ENCODE data around the gene EIF4B. TPM values are rescaled to one million over a fixed set of nuclear protein-coding genes. Genes with fewer than 3 reads are reported as not detected.

Gene EIF4B, protein sequence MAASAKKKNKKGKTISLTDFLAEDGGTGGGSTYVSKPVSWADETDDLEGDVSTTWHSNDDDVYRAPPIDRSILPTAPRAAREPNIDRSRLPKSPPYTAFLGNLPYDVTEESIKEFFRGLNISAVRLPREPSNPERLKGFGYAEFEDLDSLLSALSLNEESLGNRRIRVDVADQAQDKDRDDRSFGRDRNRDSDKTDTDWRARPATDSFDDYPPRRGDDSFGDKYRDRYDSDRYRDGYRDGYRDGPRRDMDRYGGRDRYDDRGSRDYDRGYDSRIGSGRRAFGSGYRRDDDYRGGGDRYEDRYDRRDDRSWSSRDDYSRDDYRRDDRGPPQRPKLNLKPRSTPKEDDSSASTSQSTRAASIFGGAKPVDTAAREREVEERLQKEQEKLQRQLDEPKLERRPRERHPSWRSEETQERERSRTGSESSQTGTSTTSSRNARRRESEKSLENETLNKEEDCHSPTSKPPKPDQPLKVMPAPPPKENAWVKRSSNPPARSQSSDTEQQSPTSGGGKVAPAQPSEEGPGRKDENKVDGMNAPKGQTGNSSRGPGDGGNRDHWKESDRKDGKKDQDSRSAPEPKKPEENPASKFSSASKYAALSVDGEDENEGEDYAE
- 801 and 934 TPM in 2 replicates for total RNA-seq

DNA sequence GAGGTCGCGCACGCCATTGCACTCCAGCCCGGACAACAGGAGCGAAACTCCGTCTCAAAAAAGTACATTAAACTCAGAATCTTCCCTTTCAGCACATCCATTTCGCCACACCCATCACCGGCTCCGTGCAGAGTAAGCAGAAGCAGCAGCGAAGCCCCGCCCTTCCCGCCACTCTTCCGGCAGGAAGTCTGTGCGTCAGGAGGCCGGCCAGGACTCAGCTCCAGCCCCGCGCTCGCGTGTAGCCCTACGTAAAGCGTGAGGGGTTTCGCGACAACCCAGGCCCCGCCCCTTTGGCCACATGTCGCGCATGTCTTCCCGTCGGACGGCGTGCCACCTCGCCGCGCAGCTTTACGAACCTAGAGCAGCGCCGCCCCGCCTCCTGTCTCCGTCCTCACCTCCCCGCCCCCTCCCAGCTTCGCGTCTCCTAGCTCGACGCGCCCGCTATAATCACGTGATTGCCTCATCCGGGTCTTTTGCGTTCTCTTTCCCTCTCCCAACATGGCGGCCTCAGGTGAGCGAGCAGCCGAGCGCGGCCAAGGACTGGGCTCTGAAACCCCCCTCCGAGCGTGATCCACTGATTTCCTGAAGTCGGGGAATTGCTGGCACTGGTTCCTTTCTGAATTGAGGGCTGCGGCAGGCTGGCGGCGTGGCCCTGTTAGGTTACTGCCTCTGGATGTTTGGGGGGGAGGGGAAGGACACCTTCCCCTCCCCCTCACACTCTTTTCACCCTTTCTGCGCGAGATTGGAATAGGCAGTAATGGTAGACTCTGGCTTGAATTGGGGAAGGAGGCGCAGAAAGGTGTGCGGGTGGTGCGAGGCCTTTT, at the start of gene EIF4B:
Gene EIF4B (plus strand): TSS at position 471 of the 824 bp plus-strand sequence. CDS start 28 bp downstream, at position 499.

DNA sequence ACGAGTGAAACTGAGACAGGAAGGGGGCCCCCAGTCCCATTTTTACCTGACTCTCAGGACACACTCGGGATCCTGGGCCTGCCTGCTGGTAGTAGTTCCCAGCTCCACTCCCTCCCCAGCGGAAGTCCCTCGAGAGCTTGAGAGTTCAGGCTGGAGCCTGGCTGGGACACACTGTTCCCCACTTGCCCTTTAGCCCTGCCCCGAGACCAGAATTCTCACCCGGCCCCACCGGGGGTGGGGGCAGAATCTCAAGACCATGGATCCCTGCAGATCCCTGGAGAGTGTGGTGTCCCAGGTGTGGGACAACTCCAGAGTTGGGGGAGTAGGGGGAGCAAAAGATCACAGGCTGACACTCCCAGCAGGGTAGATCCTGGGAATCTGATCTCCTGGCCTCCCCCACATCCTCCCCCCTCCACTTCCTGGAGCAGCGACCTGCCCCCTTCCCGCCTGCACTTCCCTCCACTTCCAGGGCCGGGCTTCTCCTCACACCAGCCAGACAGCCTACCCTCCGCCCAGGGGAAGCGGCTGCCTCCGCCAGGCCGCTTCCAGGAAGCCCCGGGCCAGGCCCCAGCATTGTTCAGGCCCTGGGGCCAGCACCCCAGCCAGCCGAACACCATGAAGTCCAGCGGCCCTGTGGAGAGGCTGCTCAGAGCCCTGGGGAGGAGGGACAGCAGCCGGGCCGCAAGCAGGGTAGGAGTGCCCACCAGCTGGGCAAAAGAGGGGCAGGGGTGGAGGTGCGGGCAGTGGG, 43.5 kb downstream of the EIF4B start, which contains the start of gene TNS2:
Gene TNS2 (plus strand): TSS at position 495 of the 748 bp plus-strand sequence. CDS start 121 bp downstream, at position 616.

DNA sequence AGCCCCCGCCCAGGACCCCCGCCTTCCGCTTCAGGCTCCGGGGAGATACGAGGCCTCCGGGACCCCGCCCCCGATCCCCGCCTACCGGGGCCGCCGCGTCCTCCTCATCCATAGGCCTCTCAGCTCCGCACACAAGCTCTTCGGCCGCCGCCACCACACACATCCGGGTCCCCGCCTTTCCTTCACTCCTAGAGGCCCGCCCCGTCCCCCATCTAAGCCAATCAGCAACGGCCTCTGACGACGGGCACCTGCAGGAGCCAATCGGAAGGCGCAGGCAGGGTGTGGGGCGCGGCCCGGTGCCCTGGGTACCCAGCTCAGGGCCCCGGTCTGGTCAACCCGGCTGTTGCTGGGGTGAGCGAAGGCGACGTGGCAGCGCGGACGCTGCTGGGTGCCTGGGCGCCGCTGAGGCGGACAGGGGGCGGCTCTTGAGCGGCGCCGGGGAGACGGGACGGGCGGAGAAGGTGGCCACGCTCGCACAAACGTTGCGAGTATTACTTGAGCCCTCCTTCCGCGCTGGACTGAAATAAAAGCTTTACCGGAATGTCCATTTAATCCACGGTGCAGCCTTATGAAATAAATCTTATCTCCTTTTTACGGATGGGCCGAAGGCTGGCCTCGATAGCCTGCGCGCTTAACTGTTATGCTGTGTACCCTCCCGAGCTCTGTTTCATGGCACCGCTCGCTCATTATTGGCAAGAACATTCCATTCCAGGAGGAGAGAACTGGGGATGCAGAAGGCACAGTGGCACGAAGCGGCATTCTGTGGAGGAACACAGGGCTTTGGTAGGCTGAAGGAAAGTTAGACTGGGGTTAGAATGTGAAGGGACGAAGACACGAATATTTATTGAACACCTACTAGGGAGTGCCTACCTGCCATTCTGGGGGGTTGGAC, 73.2 kb downstream of the EIF4B start, which contains the start of gene SPRYD3:
Gene SPRYD3 (minus strand): TSS at position 165 of the 892 bp plus-strand sequence. CDS start 57 bp downstream, at position 108.

Small RNA genes lying within 50 kb of the gene (small RNA-seq; reads per million reads assigned to genes)
- gene MIR6757, result not detected

Other genes with a start within 250 kb of the EIF4B start
- gene KRT76, start 229.1 kb upstream of the EIF4B start, total RNA-seq, result not detected in 2 replicates
- gene KRT3, start 210.3 kb upstream of the EIF4B start, total RNA-seq, result not detected in 2 replicates
- gene KRT4, start 192.3 kb upstream of the EIF4B start, total RNA-seq, result not detected in 2 replicates
- gene KRT79, start 172.1 kb upstream of the EIF4B start, total RNA-seq, result not detected in 2 replicates
- not detected in 2 replicates for gene KRT78, start 157.5 kb upstream of the EIF4B start, total RNA-seq
- 1,687 and 3,634 TPM in 2 replicates for gene KRT8, start 101.4 kb upstream of the EIF4B start, total RNA-seq
- gene KRT18, start 57.3 kb upstream of the EIF4B start, total RNA-seq, result 1,534 and 4,469 TPM in 2 replicates
- 5.1 and 14.9 TPM in 2 replicates for gene TNS2, start 43.6 kb downstream of the EIF4B start, total RNA-seq
- 26.7 and 33.4 TPM in 2 replicates for gene SPRYD3, start 72.9 kb downstream of the EIF4B start, total RNA-seq
- gene IGFBP6, start 91.2 kb downstream of the EIF4B start, total RNA-seq, result 45.4 and 101 TPM in 2 replicates
- gene SOAT2, start 97.0 kb downstream of the EIF4B start, total RNA-seq, result not detected in 2 replicates
- gene ZNF740, start 174.3 kb downstream of the EIF4B start, total RNA-seq, result 12.6 and 18.1 TPM in 2 replicates
- gene CSAD, start 174.5 kb downstream of the EIF4B start, total RNA-seq, result 3.9 and 14.9 TPM in 2 replicates
- gene ITGB7, start 200.8 kb downstream of the EIF4B start, total RNA-seq, result not detected in 2 replicates
- 21.1 and 36.9 TPM in 2 replicates for gene RARG, start 225.8 kb downstream of the EIF4B start, total RNA-seq

Data from placental epithelial cell (primary cell).